GM19193 (cell line): ENCODE results near the gene HID1.

Experiments used
- POLR2A ChIP-seq: IDR thresholded peaks from 4 replicates; pipeline ENCODE4 v1.6.1; 2011; ENCODE audit not compliant: insufficient read depth, insufficient read length; ENCODE audit errors: extremely low read depth

HID1 gene

DNA sequence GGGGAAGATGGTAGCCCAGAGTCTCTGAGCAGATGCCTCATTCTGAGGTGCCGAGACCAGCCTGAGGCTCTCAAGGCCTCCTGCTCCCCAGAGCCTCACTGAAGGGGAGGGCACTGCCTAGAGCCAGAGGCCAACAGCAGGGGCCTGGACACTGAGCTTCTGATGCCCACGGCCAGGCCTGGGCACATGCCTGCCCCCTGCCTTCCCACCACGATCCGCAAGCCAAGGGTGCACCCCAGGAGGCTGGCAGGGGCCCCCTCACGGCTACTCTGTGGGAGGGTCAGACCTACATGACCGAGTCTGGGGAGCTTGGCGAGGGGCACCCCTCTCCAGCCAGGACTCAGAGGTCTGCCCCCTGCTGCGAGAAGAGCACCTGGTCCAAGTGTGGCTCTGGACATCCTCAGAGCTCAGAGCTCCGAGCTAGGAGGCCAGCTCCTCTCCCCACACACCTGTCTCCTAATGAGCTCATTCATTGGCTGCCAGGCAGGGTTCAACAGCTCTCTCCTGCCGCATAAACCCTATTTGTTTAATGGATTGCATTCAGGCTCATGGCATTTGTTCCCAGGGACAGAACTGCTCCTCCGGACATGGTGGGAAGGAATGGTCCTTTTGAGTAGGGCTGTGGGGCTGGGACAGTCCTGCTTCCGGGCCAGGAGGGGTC lies 23.0 kb downstream of the HID1 start:
- TF ChIP-seq POLR2A, result no peak

DNA sequence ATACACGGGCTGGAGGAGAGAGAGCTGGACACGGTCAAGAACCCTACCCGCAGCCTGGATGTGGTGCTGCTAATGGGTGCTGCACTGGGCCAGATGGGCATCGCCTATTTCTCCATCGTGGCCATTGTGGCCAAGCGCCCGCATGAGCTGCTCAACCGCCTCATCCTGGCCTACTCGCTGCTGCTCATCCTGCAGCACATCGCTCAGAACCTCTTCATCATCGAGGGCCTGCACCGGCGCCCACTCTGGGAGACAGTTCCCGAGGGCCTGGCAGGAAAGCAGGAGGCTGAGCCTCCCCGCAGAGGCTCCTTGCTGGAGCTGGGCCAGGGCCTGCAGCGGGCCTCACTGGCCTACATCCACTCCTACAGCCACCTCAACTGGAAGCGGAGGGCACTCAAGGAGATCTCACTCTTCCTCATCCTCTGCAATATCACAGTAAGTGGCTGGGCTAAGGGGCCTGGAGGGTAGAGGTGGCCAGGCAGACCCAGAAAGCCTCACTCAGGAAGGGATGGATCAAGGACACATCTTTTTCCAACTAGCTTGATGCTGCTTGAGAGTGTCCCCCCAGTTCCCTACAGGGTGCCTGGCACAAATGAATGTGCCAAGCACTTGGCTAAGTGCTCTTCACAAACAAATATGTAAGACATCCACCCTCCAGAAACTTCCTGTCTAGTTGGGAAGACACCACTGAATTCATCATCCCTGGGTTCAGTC lies 25.4 kb downstream of the HID1 start:
- no peak for TF ChIP-seq POLR2A

DNA sequence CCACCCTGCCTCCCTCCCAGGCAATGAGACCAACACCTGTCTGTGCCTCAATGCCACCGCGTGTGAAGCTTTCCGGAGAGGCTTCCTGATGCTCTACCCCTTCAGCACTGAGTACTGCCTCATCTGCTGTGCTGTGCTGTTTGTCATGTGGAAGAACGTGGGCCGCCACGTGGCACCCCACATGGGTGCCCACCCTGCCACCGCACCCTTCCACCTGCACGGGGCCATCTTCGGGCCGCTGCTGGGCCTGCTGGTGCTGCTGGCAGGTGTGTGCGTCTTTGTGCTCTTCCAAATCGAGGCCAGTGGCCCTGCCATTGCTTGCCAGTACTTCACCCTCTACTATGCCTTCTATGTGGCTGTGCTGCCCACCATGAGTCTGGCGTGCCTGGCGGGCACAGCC lies 25.9 kb downstream of the HID1 start:
- no peak for TF ChIP-seq POLR2A

DNA sequence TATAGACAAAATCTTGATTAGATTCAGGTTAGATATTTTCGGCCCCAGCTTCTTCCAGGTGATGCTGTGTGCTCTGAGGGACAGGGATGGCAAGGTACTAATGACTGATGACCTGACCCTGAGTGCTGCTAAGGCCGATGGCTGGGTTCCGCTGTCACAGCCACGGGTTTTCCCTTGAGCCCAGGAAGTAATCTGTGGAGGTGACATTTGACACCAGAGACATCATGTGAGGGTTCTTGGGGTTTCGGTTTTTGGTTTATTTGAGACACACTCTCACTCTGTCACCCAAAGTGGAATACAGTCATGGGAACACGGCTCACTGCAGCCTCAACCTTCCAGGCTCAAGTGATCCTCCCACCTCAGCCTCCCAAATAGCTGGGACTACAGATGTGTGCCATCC lies 27.0 kb downstream of the HID1 start:
- TF ChIP-seq POLR2A, result no peak

DNA sequence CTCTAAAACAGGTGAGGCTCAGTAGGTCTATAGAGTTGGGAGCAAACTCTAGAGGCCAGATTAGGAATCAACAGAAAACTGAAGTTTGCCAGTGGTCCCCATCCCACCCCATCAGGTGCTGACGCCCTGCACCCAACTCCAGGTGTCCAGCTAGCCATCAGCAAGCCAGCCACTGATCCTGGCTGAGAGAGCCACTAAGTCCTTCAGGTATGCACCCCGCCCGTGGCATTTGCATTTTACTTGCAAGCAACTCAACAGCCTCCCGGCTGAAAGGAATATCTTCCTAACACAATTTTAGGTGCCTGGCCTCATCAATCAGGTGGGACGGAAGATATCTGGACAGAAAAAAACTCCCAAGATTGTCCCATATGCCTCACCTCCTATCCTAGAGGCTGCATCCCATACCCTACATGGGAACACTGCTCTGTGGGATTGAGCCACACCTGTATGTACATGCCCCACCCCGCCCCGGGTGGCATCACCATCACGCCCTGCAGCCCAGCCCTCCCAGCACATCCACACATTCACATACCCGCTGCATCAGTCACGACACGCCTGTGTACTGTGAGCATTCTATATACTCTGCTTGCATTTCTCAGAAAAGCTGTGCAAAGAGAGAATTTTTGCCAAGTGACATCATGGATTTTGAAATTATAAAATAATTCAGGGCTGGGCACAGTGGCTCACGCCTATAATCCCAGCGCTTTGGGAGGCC lies 28.6 kb downstream of the HID1 start:
- no peak for TF ChIP-seq POLR2A

DNA sequence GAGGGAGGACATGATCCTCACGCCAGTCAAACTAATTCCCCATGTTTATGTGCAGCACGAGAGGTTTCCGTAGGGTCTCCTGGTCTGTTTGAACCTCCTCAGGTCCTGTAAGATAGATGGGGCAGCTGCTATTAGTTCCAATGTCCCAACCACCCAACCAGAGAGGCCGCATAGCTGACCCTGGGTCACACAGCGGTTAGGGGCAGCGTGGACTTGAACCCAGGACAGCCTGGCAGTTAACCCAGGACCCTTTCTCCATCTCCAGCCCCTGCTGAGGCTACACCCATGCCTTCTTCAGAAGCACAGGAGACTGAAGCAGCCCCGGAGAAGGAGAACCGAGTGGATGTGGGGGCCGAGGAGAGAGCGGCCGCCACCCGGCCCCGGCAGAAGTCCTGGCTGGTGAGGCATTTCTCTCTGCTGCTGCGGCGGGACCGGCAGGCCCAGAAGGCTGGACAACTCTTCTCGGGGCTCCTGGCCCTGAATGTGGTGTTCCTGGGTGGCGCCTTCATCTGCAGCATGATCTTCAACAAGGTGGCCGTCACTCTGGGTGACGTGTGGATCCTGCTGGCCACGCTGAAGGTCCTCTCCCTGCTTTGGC lies 31.3 kb downstream of the HID1 start:
- no peak for TF ChIP-seq POLR2A

DNA sequence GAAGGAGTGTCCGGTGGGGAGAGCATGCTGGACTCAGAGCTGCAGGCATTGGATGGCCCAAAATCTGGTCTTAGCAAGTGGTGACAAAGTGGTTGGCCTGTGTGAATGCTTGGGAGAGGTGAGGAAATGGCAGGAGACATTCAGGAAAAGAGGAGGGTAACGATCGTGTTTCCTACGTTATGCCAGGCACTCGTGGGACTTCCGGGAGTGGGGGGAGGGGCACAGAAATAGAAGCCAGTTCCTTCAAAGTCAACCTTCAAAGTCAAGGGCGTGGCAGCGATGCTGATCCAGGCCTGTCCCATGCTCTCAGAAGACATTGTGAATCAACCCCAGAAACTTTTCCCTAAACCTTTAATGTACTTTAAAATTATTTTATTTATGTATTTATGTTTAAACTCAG lies 33.0 kb downstream of the HID1 start:
- no peak for TF ChIP-seq POLR2A

DNA sequence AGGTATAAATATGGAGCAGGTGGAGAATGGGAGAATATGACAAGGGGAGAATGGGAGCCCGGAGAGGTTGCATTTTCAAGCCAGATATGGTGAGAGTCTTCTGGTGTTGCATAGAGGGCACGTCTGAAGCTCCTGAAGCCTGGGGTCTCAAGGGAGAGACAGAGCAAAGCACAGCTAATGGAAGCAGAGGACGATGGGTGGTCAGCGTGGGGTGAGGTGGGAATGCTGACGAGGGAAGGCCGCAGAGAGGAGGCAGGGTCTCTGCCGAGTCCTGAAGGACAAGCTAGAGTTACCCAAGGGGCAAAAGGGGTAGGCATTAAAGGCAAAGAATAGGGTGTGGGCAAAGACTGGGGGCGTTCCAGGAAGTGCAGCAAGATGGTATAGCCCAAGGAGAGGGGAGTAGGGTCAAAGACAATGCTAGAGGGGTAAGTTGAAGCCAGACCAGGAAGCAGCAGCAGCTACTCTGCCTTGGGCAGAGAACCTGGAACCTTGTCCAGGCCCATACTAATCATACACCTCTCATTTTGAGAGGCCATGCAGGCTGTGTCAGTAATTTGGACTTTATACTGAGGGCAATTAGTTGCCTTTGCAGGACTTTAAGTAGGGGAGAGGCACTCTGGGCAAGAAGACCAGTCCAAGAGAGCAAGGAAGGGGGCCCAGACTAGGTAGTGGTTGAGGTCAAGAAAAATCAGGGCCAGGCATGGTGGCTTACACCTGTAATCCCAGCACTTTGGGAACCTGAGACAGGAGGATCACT lies 34.2 kb downstream of the HID1 start:
- TF ChIP-seq POLR2A, result no peak

DNA sequence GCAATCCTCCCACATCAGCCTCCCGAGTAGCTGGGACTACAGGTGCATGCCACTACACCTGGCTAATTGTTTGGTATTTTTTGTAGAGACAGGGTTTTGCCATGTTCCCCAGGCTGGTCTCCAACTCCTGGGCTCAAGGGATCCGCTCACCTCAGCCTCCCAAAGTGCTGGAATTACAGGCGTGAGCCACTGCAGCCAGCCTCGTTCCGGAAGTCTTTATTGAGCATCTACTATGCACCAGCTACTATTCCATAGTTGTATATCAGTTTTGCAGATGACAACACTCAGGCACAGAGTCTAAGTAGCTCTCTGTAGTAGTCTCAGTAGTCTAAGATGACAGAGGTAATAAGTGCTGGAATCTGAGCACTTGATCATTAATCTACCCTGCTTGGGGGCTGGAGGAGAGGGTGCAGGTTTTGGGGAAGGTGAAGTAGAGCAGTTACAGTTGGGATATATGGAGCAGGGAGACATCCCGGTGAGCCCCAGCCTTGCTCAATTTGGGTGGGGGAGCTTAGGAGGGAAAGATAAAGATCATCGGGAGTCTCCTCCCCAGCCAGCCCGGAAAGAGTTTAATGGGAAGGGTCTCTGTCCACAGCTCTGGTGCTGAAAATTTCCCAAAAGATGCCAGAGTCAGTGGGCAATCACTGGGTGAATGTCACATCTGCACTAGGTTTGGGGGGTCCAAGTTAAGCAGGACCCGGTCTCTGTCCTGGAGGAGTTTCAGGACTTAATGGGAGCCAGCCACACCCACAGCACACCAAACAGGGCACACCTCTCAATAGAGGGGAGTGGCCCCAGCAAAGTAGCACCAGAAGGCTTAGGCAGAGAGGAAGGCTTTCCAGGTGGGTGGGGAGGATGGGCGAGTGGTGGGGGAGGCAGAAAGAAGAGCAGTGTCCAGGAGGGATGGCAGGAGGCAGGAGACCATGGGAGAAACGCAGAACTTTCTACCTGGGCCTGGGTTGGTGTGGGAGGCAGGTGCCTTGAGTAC lies 35.2 kb downstream of the HID1 start:
- no peak for TF ChIP-seq POLR2A

DNA sequence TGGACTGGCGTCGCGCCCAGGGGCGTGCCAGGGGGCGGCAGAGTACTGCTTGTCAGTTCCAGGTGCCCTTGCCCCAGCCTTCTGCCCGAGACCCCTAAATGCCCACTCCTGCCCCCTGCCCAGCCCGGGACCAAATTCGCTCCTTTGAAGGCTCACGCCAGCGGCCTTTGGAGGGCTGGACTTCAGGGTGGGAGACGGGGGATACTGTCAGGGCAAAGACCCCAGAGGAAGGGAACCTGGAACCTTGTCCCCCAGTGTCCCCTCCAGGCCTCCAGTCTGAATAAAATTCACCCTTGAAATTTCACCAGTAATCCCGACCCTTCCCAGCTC lies 36.1 kb downstream of the HID1 start:
- no peak for TF ChIP-seq POLR2A

DNA sequence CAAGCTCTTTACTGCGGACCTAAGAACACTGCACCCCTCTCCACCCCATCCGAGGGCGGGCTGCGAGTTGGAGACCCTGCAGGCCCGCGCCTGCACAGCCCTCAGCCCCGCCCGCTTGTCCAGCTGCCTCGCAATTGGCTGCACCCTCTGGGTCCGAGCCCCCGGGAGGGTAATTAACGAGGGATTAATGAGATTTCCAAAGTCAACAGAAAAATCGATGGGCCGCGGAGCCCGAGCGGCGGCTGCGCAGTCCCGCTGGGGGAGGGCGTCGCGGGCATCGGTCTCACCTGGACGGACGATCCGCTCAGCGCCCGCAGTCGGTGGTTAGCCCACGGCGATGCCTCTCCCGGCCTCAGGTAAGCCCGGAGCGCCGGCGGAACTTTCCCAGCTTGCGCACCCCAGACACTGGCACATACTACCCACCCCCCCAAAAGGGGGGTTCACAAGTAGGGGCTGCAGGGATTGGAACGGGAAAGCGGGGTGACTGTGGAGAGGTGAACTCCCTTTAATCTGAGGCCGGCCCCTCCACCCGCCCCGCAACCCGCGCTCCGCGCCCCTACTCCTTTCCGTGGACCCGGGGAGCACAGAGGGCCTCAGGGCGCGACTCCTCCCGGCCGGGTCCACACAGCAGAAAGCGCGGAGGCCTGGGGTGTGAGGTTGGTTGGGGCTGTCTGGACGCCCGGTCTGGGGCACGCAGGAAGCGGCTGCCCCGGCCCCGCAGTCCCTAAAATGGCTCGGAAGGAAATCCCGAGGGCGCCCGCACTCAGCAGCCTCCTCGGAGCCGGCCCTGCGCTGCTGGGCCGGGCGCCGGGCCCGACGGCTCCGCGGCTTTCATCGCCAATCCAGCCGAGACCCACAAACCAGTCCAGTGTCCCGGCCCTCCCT lies 36.7 kb downstream of the HID1 start, which contains the start of gene OTOP3:
Gene OTOP3, plus strand, starts transcription at position 314 of the 885 bp plus-strand sequence. Its CDS starts 24 bp downstream, at position 338.
- no peak for TF ChIP-seq POLR2A

DNA sequence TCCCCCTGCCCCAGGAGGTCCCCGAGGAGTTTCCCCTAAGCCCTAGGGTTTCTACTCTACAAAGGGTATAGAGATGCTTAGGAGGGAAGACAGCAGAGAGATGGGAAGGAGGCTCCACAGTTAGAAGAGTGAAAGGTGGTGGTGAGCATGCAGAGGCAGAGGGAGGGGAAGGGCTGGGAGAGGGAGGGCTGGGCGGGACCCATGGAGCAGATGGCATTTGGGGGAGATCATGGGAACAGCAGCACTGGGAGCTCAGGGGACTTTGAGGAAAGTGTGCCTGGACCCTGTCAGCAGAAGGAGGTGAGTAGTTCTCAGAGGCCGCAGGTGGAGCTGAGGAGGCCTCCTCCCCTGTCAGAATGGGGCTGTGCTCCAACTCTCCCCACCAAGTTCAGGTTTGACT lies 37.5 kb downstream of the HID1 start:
- TF ChIP-seq POLR2A, result no peak

DNA sequence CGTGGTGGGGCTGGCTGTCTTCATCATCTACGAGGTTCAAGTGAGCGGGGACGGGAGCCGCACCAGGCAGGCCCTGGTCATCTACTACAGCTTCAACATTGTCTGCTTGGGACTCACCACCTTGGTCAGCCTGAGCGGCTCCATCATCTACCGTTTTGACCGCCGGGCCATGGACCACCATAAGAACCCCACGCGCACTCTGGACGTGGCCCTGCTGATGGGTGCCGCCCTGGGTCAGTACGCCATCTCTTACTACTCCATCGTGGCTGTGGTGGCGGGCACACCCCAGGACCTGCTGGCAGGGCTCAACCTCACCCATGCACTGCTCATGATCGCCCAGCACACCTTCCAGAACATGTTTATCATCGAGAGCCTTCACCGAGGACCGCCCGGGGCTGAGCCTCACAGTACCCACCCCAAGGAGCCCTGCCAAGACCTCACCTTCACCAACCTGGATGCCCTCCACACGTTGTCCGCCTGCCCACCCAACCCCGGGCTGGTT lies 42.0 kb downstream of the HID1 start:
- TF ChIP-seq POLR2A, result no peak

DNA sequence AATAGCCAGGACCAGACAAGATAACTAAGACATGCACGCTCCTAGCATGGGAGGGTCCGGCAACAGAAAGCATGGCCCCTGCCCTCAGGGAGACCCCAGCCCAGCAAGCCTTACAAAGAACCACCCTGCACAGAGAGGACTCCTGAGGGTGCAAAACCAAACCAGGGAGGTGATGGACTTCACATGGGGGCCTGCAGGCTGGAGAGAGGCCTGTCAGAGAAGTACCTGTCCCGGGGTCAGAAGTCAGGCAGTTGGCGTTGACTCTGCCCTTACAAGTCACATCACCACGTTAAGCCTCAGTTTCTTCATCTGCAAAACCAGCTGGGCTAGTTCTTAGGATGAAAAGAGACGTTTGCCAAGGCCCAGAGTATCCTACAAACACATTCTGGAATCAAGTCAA lies 43.8 kb downstream of the HID1 start:
- no peak for TF ChIP-seq POLR2A
